HUDEP-2 (cell line): ENCODE results near the gene SFTPB.

Experiments
- DNase-seq, 76 experiments: peaks; one replicate each; lab custom pipeline; 2025; ENCODE audit not compliant: unreplicated experiment in 76 of 76; lab: John Stamatoyannopoulos, UW

The SFTPB gene

DNA sequence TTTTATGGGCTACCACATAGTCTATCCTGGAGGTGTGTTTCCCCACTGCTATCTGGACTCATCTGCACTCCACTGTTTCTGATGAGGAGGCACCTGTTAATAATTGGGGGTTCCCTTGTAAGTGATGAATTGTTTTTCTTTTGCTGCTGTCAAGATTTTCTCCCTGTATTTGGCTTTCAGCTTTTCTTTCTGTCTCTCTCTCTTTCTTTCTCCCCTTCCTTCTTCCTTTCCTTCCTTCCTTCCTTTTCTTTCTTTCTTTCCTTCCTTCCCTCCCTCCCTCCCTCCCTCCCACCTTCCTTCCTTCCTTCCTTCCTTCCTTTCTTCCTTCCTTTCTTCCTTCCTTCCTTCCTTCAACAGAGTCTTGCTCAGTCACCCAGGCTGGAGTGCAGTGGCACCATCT lies 35.3 kb upstream of the SFTPB start:
- DNase-seq: no peak

DNA sequence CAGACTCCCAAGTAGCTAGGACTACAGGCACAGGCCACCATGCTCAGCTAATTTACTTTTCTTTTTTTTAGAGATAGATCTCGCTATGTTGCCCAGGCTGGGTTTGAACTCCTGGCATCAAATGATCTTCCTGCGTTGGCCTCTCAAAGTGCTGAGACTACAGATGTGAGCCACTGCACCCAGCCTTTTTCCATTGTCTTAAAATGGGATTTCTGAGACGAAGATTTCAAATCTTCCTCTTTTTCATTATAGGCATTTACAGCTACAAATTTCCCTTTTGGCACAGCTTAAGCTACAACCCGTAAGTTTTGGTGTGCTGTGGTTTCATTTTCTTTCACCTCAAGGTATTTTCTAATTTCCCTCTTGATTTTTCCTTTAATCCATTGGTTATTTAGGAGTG lies 34.8 kb upstream of the SFTPB start:
- no peak for DNase-seq

DNA sequence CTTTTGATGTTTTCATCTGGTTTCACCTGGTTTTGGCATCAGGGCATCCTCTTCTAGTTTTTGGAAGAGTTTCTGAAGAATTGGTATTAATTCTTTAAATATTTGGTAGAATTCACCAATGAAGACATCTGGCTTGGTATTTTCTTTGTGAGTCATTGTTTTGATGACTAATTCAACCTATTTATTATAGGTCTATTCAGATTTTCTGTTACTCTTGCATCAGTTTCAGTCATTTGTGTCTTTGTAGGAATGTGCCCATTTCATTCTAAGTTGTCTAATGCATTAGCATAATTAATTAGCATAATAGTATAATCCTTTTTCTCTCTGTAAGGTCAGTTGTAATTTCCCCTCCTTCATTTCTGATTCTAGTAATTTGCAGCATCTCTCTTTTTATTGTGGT lies 34.2 kb upstream of the SFTPB start:
- no peak for DNase-seq

DNA sequence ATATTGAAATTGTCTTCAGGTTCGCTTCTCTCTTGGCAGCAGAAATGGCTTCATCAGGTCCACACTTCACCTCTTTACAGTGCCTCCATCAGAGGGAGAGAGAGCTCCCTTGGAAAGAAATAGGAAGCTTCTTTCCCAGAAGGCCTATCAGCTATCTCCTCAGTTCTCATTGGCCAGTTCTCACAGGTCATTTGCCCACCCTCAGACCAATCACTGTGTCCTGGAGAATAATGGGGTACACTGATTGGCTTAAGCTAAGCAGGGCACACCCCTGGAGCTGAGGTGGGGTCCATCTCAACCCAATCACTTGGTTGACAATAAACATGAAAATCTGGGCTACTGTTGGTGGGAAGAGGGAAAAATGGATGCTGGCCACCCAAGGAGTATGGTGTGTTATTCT lies 31.3 kb upstream of the SFTPB start:
- no peak for DNase-seq

GRCh38 chr2:85698880-85699254 lies 30.9 kb upstream of the SFTPB start:
- no peak for DNase-seq

DNA sequence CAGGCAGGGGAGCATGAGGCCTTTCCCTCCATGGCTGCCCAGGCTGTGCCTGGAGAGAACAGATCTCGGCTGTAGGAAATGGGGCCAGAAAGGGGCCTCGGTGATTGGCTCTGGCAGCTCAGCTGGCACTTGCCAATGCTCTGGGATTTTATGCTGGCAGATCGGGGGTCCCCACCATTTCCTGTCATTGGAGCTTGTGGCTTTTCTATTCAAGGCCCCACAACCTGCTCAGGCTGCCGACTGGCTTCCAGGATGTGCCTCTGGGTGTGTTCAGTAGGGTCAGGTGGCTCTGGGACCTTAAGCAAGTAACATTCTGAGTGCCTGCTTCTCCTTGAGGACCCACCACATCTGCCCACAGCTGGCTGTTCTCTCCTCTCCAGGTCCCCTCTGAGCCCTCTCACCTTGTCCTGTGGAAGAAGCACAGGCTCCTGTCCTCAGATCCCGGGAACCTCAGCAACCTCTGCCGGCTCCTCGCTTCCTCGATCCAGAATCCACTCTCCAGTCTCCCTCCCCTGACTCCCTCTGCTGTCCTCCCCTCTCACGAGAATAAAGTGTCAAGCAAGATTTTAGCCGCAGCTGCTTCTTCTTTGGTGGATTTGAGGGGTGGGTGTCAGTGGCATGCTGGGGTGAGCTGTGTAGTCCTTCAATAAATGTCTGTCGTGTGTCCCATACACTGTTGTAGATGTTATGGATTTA lies 30.3 kb upstream of the SFTPB start:
- DNase-seq: no peak

GRCh38 chr2:85697716-85698115 lies 29.7 kb upstream of the SFTPB start:
- no peak for DNase-seq

- DNase-seq: no peak
Observed at GRCh38 chr2:85697096-85697495, 29.1 kb upstream of the SFTPB start.

GRCh38 chr2:85695691-85696668 lies 28.0 kb upstream of the SFTPB start:
- no peak for DNase-seq

GRCh38 chr2:85695121-85695520 lies 27.1 kb upstream of the SFTPB start:
- DNase-seq: no peak

DNA sequence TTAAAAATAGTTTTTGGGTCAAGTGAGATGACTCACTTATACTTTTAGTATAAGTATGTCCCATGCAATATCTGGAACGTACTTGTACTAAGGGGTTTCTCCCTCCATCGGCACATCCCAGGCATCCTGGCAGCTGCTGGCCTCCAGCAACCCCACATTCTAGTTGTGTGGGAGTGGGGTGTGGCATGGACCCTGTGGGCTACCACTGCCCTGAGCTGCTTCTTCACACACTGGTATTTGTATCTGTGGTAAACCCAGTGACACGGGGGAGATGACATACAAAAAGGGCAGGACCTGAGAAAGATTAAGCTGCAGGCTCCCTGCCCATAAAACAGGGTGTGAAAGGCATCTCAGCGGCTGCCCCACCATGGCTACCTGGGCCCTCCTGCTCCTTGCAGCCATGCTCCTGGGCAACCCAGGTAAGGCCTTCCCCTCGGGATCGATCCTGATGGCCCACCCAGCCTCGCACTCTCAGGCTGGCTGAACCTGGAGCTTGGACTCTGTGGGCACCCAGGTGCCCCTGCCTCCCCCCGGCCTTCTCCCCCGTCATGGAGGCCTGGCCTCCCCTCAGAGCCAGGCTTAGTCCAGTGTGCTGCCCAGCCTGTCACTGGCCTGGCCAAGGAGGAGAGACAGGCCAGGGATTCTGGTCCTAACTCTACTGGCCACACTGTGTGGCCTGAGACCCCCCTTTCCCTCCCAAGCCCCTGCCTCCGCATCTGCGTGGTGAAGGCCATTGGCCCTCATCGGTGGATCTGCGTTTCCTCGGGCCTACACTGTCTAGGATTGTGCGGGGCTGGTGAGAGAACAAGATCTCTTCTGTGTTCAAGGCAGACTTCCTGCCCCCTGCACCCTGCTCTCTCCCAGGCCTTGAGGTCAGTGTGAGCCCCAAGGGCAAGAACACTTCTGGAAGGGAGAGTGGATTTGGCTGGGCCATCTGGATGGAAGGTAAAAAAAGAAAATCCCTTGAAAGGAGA lies 26.3 kb upstream of the SFTPB start, which contains the start of gene GNLY:
Gene GNLY, plus strand, starts transcription at position 307 of the 974 bp plus-strand sequence. Its CDS starts 61 bp downstream, at position 368.
- DNase-seq: no peak

GRCh38 chr2:85692039-85692645 lies 24.1 kb upstream of the SFTPB start:
- no peak for DNase-seq

DNA sequence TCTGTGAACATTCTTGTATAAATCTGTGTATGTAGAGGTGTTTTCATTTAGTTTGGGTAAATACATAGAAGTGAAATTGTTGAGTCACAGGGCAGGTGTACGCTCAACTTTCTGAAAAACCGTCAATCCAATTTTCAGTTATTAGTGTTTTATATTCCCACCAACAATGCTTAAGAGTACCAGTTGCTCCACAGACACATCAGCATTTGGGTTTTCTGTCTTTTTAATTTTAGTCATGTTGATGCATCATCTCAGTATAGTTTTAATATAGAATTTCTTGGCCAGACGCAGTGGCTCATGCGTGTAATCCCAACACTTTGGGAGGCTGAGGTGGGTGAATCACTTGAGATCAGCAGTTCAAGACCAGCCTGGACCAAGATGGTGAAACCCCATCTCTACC lies 22.9 kb upstream of the SFTPB start:
- DNase-seq: no peak

DNA sequence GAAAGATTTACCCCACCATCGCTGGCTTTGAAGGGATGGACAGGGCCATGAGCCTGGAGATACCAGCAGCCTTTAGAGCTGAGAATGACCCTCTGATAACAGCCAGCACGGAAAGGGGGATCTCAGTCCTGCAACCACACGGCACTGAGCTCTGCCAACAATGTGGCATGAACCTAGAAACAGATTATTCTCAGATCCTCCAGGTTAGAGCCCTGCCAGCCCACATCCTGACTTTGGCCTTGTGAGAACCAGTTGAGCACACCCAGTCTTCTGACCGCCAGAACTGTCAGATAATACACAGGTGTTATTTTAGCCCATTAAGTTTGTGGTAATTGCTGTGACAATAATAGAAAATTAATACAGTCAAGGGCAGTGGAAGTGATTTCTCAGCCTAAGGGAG lies 16.8 kb upstream of the SFTPB start:
- DNase-seq: no peak

GRCh38 chr2:85684380-85684779 lies 16.4 kb upstream of the SFTPB start:
- DNase-seq: no peak

- DNase-seq: no peak
Observed at GRCh38 chr2:85682378-85682777, 14.4 kb upstream of the SFTPB start.

- no peak for DNase-seq
Observed at GRCh38 chr2:85681776-85682175, 13.8 kb upstream of the SFTPB start.

DNA sequence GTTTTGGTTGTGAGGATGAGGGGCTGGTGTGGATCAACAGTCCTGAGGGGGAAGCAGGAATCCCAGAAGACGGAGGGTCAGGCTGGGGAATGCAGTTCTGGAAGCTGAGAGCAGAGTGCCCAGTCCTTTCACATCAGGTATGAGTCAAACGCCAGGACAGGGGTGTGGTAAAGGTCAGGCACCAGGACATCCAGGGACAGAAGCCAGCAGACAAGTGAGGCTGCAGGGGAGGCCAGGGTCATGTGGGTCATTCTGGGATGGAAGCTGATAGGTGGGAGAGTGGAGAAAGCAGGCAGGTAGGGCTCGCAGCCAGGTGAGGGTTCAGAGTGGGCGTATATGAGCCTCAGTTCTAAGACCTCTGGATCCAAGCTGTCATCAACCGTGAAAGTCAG lies 13.4 kb upstream of the SFTPB start:
- no peak for DNase-seq

DNA sequence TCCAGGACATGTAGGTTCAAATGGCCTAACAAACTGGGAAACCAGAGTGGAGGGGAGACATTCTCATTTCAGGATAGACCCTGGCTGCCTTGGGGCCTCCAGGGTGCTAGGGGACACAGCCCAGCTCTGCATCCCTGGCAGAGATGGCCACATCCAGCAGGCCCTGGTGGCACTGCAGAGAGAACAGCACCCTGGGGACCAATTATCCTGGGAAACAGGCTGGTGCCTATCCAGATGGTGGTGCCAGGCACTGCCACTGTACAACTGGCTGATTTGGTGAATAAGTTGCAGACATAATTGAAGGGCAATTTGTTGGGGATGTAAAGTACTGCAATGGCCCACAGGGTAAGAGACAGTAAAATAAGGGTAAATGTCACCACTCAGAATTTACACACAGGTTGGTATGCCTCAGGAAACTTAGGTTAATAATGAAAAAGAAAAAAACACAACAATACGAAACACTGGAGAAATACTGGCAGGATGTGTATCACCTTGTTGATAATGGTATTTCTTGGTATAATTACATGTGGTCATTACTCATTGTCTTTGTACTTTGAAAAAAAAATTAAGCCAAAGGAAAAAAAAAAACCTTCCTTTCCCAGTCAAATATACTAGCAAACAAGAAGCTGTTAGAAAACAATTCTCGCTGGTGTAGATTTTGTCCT lies 12.8 kb upstream of the SFTPB start:
- no peak for DNase-seq
